Stimulated activated CD4-positive, alpha-beta T cell treated with anti-CD3 and anti-CD28 coated beads, Interleukin-1b, Interleukin-23, amount 100 ng/mL, for 1 hour (primary cell): ENCODE results near the gene GNG4.
"Not testable (repeated sequence)": the region's sequence is repeated elsewhere in the genome, so short reads cannot be mapped to it uniquely, and the experiment has no call there.

Source experiments
- DNase-seq, 2 donors: peaks; one replicate each; pipeline ENCODE4 v3.0.0-alpha.2; 2020; ENCODE audit warnings: low read depth in 2 of 2

Gene GNG4

GRCh38 chr1:235584973-235585372 lies 64.6 kb downstream of the GNG4 start:
- no peak for DNase-seq

- no peak for DNase-seq
These were observed 66.0 kb downstream of the GNG4 start for GRCh38 chr1:235583511-235584001.

GRCh38 chr1:235582130-235582529 lies 67.5 kb downstream of the GNG4 start:
- no peak for DNase-seq

GRCh38 chr1:235579891-235580290 lies 69.7 kb downstream of the GNG4 start:
- DNase-seq = no peak

- DNase-seq = no peak
These were observed 74.0 kb downstream of the GNG4 start for GRCh38 chr1:235575597-235575996.

GRCh38 chr1:235573880-235574279 lies 75.7 kb downstream of the GNG4 start:
- DNase-seq = no peak

- DNase-seq = not testable (repeated sequence)
These were observed 76.6 kb downstream of the GNG4 start for GRCh38 chr1:235572971-235573370.

GRCh38 chr1:235571482-235571881 lies 78.1 kb downstream of the GNG4 start:
- no peak for DNase-seq

GRCh38 chr1:235567812-235568503 lies 81.6 kb downstream of the GNG4 start:
- no peak for DNase-seq

GRCh38 chr1:235566084-235566483 lies 83.5 kb downstream of the GNG4 start:
- DNase-seq = no peak

- DNase-seq = no peak
These were observed 86.0 kb downstream of the GNG4 start for GRCh38 chr1:235563513-235564061.

GRCh38 chr1:235562589-235562988 lies 87.0 kb downstream of the GNG4 start:
- no peak for DNase-seq

- no peak for DNase-seq
These were observed 90.9 kb downstream of the GNG4 start for GRCh38 chr1:235558621-235559169.

- no peak for DNase-seq
These were observed 92.1 kb downstream of the GNG4 start for GRCh38 chr1:235557495-235557894.

GRCh38 chr1:235556807-235557206 lies 92.8 kb downstream of the GNG4 start:
- DNase-seq = no peak

GRCh38 chr1:235553112-235553551 lies 96.5 kb downstream of the GNG4 start:
- no peak for DNase-seq

GRCh38 chr1:235552146-235552716 lies 97.4 kb downstream of the GNG4 start:
- no peak for DNase-seq

GRCh38 chr1:235549351-235550139 lies 100.0 kb downstream of the GNG4 start:
- DNase-seq = no peak

GRCh38 chr1:235546369-235547155 lies 103.0 kb downstream of the GNG4 start:
- DNase-seq = not testable (repeated sequence)

GRCh38 chr1:235545292-235545930 lies 104.2 kb downstream of the GNG4 start:
- DNase-seq = no peak

- not testable (repeated sequence) for DNase-seq
These were observed 106.7 kb downstream of the GNG4 start for GRCh38 chr1:235542845-235543244.
